Smooth muscle cell (in vitro differentiated cells): ENCODE data around the gene NFYA. TPM values are rescaled to one million over a fixed set of nuclear protein-coding genes. Genes with fewer than 3 reads are reported as not detected.
A peak's percentile ranks its signal among the peaks of the same experiment; 100 is the strongest.

Experiments
- DNase-seq: peaks from one replicate; lab custom pipeline; 2025; ENCODE audit not compliant: unreplicated experiment; lab: John Stamatoyannopoulos, UW
- H2AFZ ChIP-seq: fragments of 200-600 bp; sonication (generic); 2 replicates; pipeline ENCODE4 v1.6.0; 2016; ENCODE audit warnings: antibody characterized with exemption, low read depth, mild to moderate bottlenecking
- H3F3A ChIP-seq: fragments of 200-600 bp; sonication (generic); 2 replicates; pipeline ENCODE4 v1.6.0; 2017; ENCODE audit warnings: antibody characterized with exemption, low read depth
- H3K27ac ChIP-seq: fragments of 200-600 bp; sonication (generic); 2 replicates; pipeline ENCODE4 v1.5.1; 2016; ENCODE audit warnings: low read depth, mild to moderate bottlenecking
- H3K27me3 ChIP-seq: fragments of 200-600 bp; sonication (generic); 2 replicates; pipeline ENCODE4 v1.6.1; 2016; ENCODE audit warnings: low read depth, mild to moderate bottlenecking
- H3K36me3 ChIP-seq: fragments of 200-600 bp; sonication (generic); 2 replicates; pipeline ENCODE4 v1.5.1; 2016; ENCODE audit warnings: low read depth
- H3K4me1 ChIP-seq: fragments of 200-600 bp; sonication (generic); 2 replicates; pipeline ENCODE4 v1.5.1; 2016; ENCODE audit warnings: low read depth
- H3K4me2 ChIP-seq: fragments of 200-600 bp; sonication (generic); 2 replicates; pipeline ENCODE4 v1.6.0; 2016; ENCODE audit warnings: mild to moderate bottlenecking
- H3K4me3 ChIP-seq: fragments of 200-600 bp; sonication (generic); 2 replicates; pipeline ENCODE4 v1.5.1; 2016; ENCODE audit warnings: mild to moderate bottlenecking
- H3K79me2 ChIP-seq: fragments of 200-600 bp; sonication (generic); 2 replicates; pipeline ENCODE4 v1.6.0; 2016; ENCODE audit warnings: low read depth, mild to moderate bottlenecking
- H3K9ac ChIP-seq: fragments of 200-600 bp; sonication (generic); 2 replicates; pipeline ENCODE4 v1.6.0; 2016; ENCODE audit warnings: low read depth
- H3K9me3 ChIP-seq: fragments of 200-600 bp; sonication (generic); replicated peaks from 2 replicates; pipeline ENCODE4 v1.5.1; 2016; ENCODE audit warnings: low read depth
- H4K20me1 ChIP-seq: fragments of 200-600 bp; sonication (generic); 2 replicates; pipeline ENCODE4 v1.6.0; 2016; ENCODE audit warnings: low read depth
- WGBS: methylation state at CpG from one replicate; pipeline ENCODE4 v1.1.7; 2016; ENCODE audit warnings: low lambda C conversion rate; 5-methylcytosine and 5-hydroxymethylcytosine counted together
- polyA plus RNA-seq: library from polyadenylated mRNA; unstranded; fragments of >200 nt; fragmentation: Nextera tagmentation; extraction: Ambion mirVana; gene quantifications from 2 replicates; pipeline ENCODE4 v1.2.1, GENCODE V29; 2016
- total RNA-seq: library from RNA; depleted of rRNA; stranded (reverse); fragments of >200 nt; gene quantifications from 2 replicates; pipeline ENCODE4 v1.2.3, GENCODE V29; 2014
- TF ChIP-seq, protein P1 (sequence below): fragments of 200-600 bp; sonication (generic); IDR thresholded peaks from 2 replicates; pipeline ENCODE4 v1.5.1; 2017; ENCODE audit warnings: borderline replicate concordance, mild to moderate bottlenecking, antibody characterized with exemption; ENCODE audit not compliant: insufficient read depth, poor library complexity, severe bottlenecking

Gene NFYA
- total and polyA plus RNA-seq, 2 experiments from 2014 or later = 22.4 to 40.2 TPM

DNA sequence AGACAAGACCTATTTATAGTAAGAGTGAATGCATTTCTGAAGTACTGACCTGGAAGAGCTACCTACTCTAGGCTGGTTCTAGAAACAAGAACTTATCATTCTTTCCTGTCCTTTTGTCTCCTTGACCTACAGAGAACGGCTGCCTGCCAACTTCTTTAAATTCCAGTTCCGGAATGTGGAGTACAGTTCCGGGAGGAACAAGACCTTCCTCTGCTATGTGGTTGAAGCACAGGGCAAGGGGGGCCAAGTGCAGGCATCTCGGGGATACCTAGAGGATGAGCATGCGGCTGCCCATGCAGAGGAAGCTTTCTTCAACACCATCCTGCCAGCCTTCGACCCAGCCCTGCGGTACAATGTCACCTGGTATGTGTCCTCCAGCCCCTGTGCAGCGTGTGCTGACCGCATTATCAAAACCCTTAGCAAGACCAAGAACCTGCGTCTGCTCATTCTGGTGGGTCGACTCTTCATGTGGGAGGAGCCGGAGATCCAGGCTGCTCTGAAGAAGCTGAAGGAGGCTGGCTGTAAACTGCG is 11.5 kb upstream of the NFYA start:
- Histone ChIP-seq H3K27ac (no peak overlapping the region), H2AFZ (no peak overlapping the region), H3K9me3 (no peaks in the 10 kb centered on the region), H3F3A (peaks cover 5% of the 10 kb centered on the region), H3K4me3 (no peak overlapping the region), H3K79me2 (no peaks in the 10 kb centered on the region), H3K27me3 (no peaks in the 10 kb centered on the region), H3K4me2 (no peak overlapping the region), H3K9ac (no peak overlapping the region), H3K36me3 (no peaks in the 10 kb centered on the region), H3K4me1 (peaks cover 3% of the 10 kb centered on the region), H4K20me1 (no peaks in the 10 kb centered on the region)
- no peak for DNase-seq
- 95% methylated on average over 13 of the region's 13 CpGs for WGBS
- TF ChIP-seq, protein P1, sequence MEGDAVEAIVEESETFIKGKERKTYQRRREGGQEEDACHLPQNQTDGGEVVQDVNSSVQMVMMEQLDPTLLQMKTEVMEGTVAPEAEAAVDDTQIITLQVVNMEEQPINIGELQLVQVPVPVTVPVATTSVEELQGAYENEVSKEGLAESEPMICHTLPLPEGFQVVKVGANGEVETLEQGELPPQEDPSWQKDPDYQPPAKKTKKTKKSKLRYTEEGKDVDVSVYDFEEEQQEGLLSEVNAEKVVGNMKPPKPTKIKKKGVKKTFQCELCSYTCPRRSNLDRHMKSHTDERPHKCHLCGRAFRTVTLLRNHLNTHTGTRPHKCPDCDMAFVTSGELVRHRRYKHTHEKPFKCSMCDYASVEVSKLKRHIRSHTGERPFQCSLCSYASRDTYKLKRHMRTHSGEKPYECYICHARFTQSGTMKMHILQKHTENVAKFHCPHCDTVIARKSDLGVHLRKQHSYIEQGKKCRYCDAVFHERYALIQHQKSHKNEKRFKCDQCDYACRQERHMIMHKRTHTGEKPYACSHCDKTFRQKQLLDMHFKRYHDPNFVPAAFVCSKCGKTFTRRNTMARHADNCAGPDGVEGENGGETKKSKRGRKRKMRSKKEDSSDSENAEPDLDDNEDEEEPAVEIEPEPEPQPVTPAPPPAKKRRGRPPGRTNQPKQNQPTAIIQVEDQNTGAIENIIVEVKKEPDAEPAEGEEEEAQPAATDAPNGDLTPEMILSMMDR = no peak

DNA sequence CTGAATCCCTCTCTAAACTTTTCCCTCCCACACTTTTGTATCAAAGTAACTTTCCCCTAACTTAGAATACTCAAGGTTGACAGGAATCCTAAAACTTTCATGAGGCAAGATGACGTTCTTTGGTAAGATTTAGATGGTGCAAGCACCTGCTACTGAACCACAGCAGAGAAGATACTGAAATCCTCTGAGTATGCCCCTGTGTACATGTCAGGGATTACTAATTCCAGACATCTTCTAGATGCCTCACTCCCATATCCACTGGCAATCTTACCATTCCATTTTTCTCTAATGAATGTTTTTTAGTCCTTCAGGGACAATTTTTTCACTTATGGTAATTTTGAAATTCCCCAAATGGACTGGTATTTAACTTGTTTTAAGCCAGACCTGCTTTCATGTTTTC is 10.7 kb upstream of the NFYA start:
- Histone ChIP-seq H3K4me3 (no peak overlapping the region), H3F3A (peaks cover 5% of the 10 kb centered on the region), H3K79me2 (no peaks in the 10 kb centered on the region), H3K9ac (no peak overlapping the region), H4K20me1 (no peaks in the 10 kb centered on the region), H3K27ac (no peak overlapping the region), H3K27me3 (no peaks in the 10 kb centered on the region), H3K4me1 (peaks cover 3% of the 10 kb centered on the region), H3K4me2 (no peak overlapping the region), H3K36me3 (no peaks in the 10 kb centered on the region), H2AFZ (no peak overlapping the region), H3K9me3 (no peaks in the 10 kb centered on the region)
- 82% methylated on average over 1 of the region's 1 CpG for WGBS
- TF ChIP-seq, protein P1 = no peak
- DNase-seq = no peak

DNA sequence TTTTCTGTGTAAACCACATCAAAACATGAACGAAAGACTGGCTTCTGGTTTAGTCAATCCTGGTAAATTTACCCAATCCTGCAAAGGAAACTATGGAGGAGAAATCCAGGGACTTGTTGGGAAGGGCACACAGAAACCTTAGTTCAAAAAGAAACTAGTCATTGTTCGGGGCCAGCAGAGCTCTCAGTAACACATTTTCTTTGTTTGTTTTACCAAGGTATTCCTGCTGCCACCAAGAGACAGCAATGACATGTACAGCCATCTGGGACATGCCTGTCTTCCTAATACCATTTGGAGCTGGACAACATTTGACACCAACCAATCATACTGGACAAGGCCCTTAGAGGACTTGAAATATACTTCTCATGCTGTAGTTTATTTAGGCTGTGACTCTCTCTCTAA is 8.9 kb upstream of the NFYA start:
- TF ChIP-seq, protein P1 = no peak

DNA sequence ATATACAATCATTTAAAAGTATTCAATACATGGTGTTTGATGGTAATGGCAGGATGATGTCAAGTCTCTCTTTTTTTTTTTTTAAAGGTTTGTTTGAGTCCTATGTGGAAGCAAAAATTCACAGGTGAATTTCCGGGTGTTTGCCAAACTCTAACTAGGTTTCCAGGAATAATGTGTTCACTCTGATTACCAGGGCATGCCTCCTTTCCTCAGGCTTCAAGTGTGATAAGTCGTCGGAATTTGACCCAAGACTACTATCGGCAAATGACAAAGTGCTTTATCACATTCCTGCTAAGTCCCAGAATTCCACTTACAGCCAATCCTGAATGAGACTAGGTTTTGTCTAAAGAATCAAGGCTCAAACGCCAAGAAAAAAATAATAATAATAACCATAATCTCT is 7.9 kb upstream of the NFYA start:
- Histone ChIP-seq H3K36me3 (no peaks in the 10 kb centered on the region), H4K20me1 (no peaks in the 10 kb centered on the region), H3K4me3 (no peak overlapping the region), H3K9ac (no peak overlapping the region), H3F3A (peaks cover 5% of the 10 kb centered on the region), H3K27me3 (no peaks in the 10 kb centered on the region), H3K27ac (no peak overlapping the region), H3K4me1 (peaks cover 3% of the 10 kb centered on the region), H3K9me3 (no peaks in the 10 kb centered on the region), H2AFZ (no peak overlapping the region), H3K79me2 (no peaks in the 10 kb centered on the region), H3K4me2 (no peak overlapping the region)
- DNase-seq = no peak
- TF ChIP-seq, protein P1 = no peak
- WGBS = 63% methylated on average over 5 of the region's 5 CpGs

More for the DNA sequence above, 8.9 kb upstream of the NFYA start:
- Histone ChIP-seq H3K27ac (peak overlapping the region; percentile 43), H3K4me3 (peak overlapping the region; percentile 3), H3K79me2 (no peaks in the 10 kb centered on the region), H3K9ac (no peak overlapping the region), H2AFZ (no peak overlapping the region), H3K36me3 (no peaks in the 10 kb centered on the region), H3K4me2 (peak overlapping the region; percentile 55), H3K4me1 (peaks cover 3% of the 10 kb centered on the region), H3K27me3 (no peaks in the 10 kb centered on the region), H4K20me1 (no peaks in the 10 kb centered on the region), H3F3A (peaks cover 5% of the 10 kb centered on the region), H3K9me3 (no peaks in the 10 kb centered on the region)
- DNase-seq = no peak
- 35% methylated on average over 2 of the region's 2 CpGs for WGBS
